Sigmoid colon (tissue), 7 donors: ENCODE results near the gene EEFSEC. TPM values are rescaled to one million over a fixed set of nuclear protein-coding genes. Genes with fewer than 3 reads are reported as not detected.

Experiments
- DNase-seq: peaks from one replicate; pipeline ENCODE4 v3.0.0-alpha.2; 2019
- H3K27ac ChIP-seq, 4 donors: fragments of 200-600 bp; sonication (generic); one replicate each; pipeline ENCODE4 v1.5.1; 2016 to 2019; ENCODE audit warnings: mild to moderate bottlenecking in 1 of 4
- H3K27me3 ChIP-seq, 3 donors: fragments of 200-600 bp; sonication (generic); one replicate each; pipeline ENCODE4 v1.5.1; 2019; ENCODE audit warnings: mild to moderate bottlenecking in 1 of 3
- H3K36me3 ChIP-seq, 4 donors: fragments of 200-600 bp; sonication (generic); one replicate each; pipeline ENCODE4 v1.5.1; 2016 to 2019
- H3K4me1 ChIP-seq, 4 donors: fragments of 200-600 bp; sonication (generic); one replicate each; pipeline ENCODE4 v1.5.1; 2017 to 2019
- H3K4me3 ChIP-seq, 4 donors: fragments of 200-600 bp; sonication (generic); one replicate each; pipeline ENCODE4 v1.5.1; 2017 to 2019; ENCODE audit warnings: mild to moderate bottlenecking in 2 of 4, moderate library complexity in 1 of 4
- H3K9me3 ChIP-seq, 4 donors: fragments of 200-600 bp in 3 of 4; sonication (generic) in 3 of 4; one replicate each; pipeline versions ENCODE4 v1.5.1 to v1.6.1; 2013 to 2019
- CTCF ChIP-seq, 4 experiments: fragments of 450-650 bp in 3 of 4; fragments of 200-600 bp in 1 of 4; IDR thresholded peaks; one replicate each; pipeline ENCODE4 v1.5.1; 2016 to 2019; ENCODE audit warnings: antibody characterized with exemption in 4 of 4, mild to moderate bottlenecking in 3 of 4, moderate library complexity in 2 of 4
- EP300 ChIP-seq, 4 donors: sonication (generic); formaldehyde crosslinking; IDR thresholded peaks; one replicate each; pipeline ENCODE4 v1.6.1; 2017; ENCODE audit warnings: antibody characterized with exemption in 4 of 4
- POLR2A ChIP-seq, 2 donors: fragments of 450-650 bp; IDR thresholded peaks; one replicate each; pipeline ENCODE4 v1.6.1; 2016; ENCODE audit warnings: antibody characterized with exemption in 2 of 2, mild to moderate bottlenecking in 2 of 2, moderate library complexity in 2 of 2
- POLR2AphosphoS5 ChIP-seq, 4 donors: sonication (generic); formaldehyde crosslinking; IDR thresholded peaks; one replicate each; pipeline ENCODE4 v1.6.1; 2017; ENCODE audit warnings: antibody characterized with exemption in 4 of 4
- WGBS, 2 donors: extraction: QIAGEN DNeasy Blood & Tissue Kit; methylation state at CpG; one replicate each; pipeline ENCODE4 v1.1.7; 2013; 5-methylcytosine and 5-hydroxymethylcytosine counted together
- intact Hi-C: fragments of 100-400 bp; cut with DNase I; formaldehyde crosslinking; loops from one replicate; pipeline ENCODE4 v1.15.1; 2023
- polyA plus RNA-seq, 3 donors: library from polyadenylated mRNA; stranded (reverse); fragments of 200-250 nt; gene quantifications; one replicate each; pipeline ENCODE4 v1.2.3, GENCODE V29; 2013
- total RNA-seq, 4 donors: library from RNA; depleted of rRNA; stranded (reverse); fragments of >200 nt; gene quantifications; one replicate each; pipeline ENCODE4 v1.1.0, GENCODE V29; 2016
- donor health status: healthy with polysubstance abuse.
- donor health status: Bipolar disorder and iron deficiency.
- donor health status: healthy.

The EEFSEC gene
- total and polyA plus RNA-seq, 7 donors, result 5.3 to 16.1 (median 12.2) TPM

GRCh38 chr3:128408693-128409623 is 255.7 kb downstream of the EEFSEC start:
- Histone ChIP-seq H3K4me3 (no peak overlapping the region), H3K27ac (no peak overlapping the region), H3K36me3 (no peaks in the 10 kb centered on the region), H3K9me3 (no peaks in the 10 kb centered on the region), H3K4me1 (no peaks in the 10 kb centered on the region), H3K27me3 (no peaks in the 10 kb centered on the region)
- TF ChIP-seq EP300 (IDR thresholded peaks at IDR 0.05), result no peak
- TF ChIP-seq CTCF (IDR thresholded peaks at IDR 0.05), result no peak
- no peak for TF ChIP-seq POLR2AphosphoS5 (IDR thresholded peaks at IDR 0.05)
- TF ChIP-seq POLR2A (IDR thresholded peaks at IDR 0.05), result no peak
- WGBS, 2 donors, result 79 to 86% methylated on average over 16 of the region's 16 CpGs
- no peak for DNase-seq
- intact Hi-C loops, result no loop called here

GRCh38 chr3:128409624-128410581 is 256.6 kb downstream of the EEFSEC start:
- Histone ChIP-seq H3K4me3 (no peak overlapping the region), H3K4me1 (no peaks in the 10 kb centered on the region), H3K27me3 (no peaks in the 10 kb centered on the region), H3K27ac (no peak overlapping the region), H3K36me3 (no peaks in the 10 kb centered on the region), H3K9me3 (no peaks in the 10 kb centered on the region)
- no peak for DNase-seq
- 90 to 92% methylated on average over 18 of the region's 18 CpGs for WGBS, 2 donors
- intact Hi-C loops, result no loop called here
- TF ChIP-seq EP300 (IDR thresholded peaks at IDR 0.05) (no peak), POLR2A (IDR thresholded peaks at IDR 0.05) (no peak), CTCF (IDR thresholded peaks at IDR 0.05) (no peak)

- Histone ChIP-seq H3K9me3 (no peaks in the 10 kb centered on the region), H3K36me3 (no peaks in the 10 kb centered on the region), H3K4me3 (no peak overlapping the region), H3K27ac (no peak overlapping the region), H3K27me3 (no peaks in the 10 kb centered on the region), H3K4me1 (no peaks in the 10 kb centered on the region)
- no peak for DNase-seq
- intact Hi-C loops, result no loop called here
- TF ChIP-seq POLR2A (IDR thresholded peaks at IDR 0.05) (no peak), CTCF (IDR thresholded peaks at IDR 0.05) (no peak), POLR2AphosphoS5 (IDR thresholded peaks at IDR 0.05) (no peak), EP300 (IDR thresholded peaks at IDR 0.05) (no peak)
- WGBS, 2 donors, result 90 to 91% methylated on average over 29 of the region's 29 CpGs
Measured at GRCh38 chr3:128410669-128411573, 257.6 kb downstream of the EEFSEC start.

GRCh38 chr3:128411574-128412064 is 258.3 kb downstream of the EEFSEC start:
- intact Hi-C loops, result no loop called here
- H3K27me3 ChIP-seq, result no peaks in the 10 kb centered on the region
- TF ChIP-seq POLR2A (IDR thresholded peaks at IDR 0.05) (no peak), CTCF (IDR thresholded peaks at IDR 0.05) (no peak), POLR2AphosphoS5 (IDR thresholded peaks at IDR 0.05) (no peak), EP300 (IDR thresholded peaks at IDR 0.05) (no peak)
- no peak for DNase-seq
- no peak overlapping the region for H3K4me3 ChIP-seq
- H3K36me3 ChIP-seq, result no peaks in the 10 kb centered on the region
- no peak overlapping the region for H3K27ac ChIP-seq
- H3K4me1 ChIP-seq, result no peaks in the 10 kb centered on the region
- H3K9me3 ChIP-seq, result no peaks in the 10 kb centered on the region
- WGBS, 2 donors, result 79 to 84% methylated on average over 18 of the region's 18 CpGs
